ENCODE results near the gene PTPRE.

PTPRE gene

DNA sequence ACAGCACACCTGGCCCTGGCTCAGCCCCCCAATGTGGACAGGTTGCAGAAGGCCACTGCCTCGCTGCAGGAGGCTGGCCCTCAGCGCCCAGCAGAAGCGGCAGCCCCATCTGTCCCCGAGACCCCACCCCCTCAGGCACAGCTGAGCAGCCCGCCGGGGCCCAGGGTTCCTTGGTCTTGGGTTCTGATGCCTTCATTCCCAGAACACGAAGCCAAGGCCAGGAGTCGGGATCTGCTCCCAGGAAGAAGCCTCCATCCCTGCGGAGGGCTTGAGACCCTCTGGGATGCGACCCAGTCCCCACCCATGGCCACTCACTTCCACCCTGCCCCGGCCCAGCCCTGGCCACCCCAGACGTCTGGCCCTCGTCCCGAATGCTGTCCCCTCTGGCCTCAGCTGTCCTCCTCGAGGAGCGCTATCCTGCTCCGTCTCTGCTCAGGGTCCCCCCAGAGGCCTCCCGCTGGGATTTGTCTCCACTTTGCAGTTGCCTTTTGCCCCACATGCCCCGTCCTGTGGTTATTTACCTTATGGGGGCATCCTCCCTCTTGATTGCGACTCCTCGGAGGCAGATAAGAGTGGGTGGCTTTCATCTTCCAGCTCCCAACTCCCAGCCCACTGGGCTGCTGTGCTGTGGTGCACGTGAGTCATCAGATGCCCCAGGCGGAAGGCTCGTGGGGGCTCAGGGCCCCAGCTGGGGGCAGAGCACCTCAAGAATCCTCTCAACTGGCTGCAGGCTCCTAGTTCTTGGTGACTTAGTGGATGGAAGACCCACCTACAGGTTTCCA is 121.8 kb downstream of the PTPRE start:
- Histone ChIP-seq H3K9me3 (replicated peaks; ENCODE audit: low read length) (no peaks in the 10 kb centered on the region), H3K4me3 (ENCODE audit: low read length) (no peak overlapping the region), H3K4me1 (ENCODE audit: control insufficient read depth, insufficient read depth, low read length) (peaks cover 12% of the 10 kb centered on the region), H3K9ac (ENCODE audit: low read depth, low read length) (no peak overlapping the region), H3K36me3 (ENCODE audit: insufficient read depth, low read length) (no peaks in the 10 kb centered on the region), H3K4me2 (ENCODE audit: low read length) (no peak overlapping the region), H3K27me3 (ENCODE audit: control insufficient read depth, insufficient read depth, low read length) (no peaks in the 10 kb centered on the region)

DNA sequence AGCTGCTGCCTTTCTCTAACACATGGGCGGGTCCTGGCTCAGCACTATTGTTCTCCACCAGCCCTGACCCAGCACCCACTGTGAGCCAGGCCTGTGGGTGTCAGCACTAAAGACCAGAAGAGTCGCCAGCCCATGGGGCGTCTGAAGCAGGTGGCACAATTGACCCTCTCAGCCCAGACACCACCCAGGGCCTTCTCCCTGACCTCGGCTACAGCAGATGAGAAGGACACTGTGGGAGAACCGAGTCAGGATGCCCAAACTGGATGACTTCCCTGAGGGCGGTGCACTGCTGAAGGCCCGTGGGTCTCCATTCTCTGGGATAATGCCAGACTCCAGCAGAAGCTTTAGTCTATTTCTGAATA is 122.4 kb downstream of the PTPRE start:
- no peak overlapping the region for H3K4me2 ChIP-seq (ENCODE audit: low read length)
- H3K36me3 ChIP-seq (ENCODE audit: insufficient read depth, low read length) = no peaks in the 10 kb centered on the region
- peaks cover 12% of the 10 kb centered on the region for H3K4me1 ChIP-seq (ENCODE audit: control insufficient read depth, insufficient read depth, low read length)
- H3K9ac ChIP-seq (ENCODE audit: low read depth, low read length) = no peak overlapping the region
- no peaks in the 10 kb centered on the region for H3K9me3 ChIP-seq (replicated peaks; ENCODE audit: low read length)
- no peak overlapping the region for H3K4me3 ChIP-seq (ENCODE audit: low read length)
- H3K27me3 ChIP-seq (ENCODE audit: control insufficient read depth, insufficient read depth, low read length) = no peaks in the 10 kb centered on the region

DNA sequence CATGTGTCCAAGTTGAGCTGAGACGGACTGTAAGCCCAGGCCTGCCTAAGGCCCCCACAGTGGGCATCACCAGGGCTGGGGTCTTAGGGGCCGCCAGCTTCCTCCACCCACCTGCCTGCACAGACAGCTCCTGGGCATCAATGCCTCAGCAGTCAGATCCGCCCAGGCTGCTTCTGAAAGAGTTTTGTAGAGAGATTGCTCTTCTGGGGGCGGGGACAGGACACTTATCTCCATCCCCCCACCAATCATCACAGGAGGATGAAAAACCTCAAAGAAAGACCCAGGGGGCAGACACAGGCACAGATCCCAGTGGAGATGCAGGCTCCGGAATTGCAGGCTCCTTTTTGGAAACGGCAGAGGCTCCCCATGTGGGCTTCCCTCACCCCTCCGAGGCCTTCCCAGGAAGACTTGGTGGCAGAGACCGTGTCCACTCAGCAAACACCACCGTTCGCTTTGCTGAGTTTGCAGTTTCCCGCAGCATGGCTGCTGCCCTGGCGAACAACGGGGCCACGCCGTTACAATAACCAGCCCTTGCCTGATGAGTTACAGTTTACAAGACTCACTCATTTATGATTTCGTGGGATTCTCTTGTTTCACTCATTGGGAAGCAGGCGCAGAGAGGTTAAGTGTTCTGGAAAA is 122.9 kb downstream of the PTPRE start:
- Histone ChIP-seq H3K9ac (ENCODE audit: low read depth, low read length) (no peak overlapping the region), H3K27me3 (ENCODE audit: control insufficient read depth, insufficient read depth, low read length) (no peaks in the 10 kb centered on the region), H3K4me3 (ENCODE audit: low read length) (no peak overlapping the region), H3K9me3 (replicated peaks; ENCODE audit: low read length) (no peaks in the 10 kb centered on the region), H3K4me1 (ENCODE audit: control insufficient read depth, insufficient read depth, low read length) (peaks cover 12% of the 10 kb centered on the region), H3K4me2 (ENCODE audit: low read length) (no peak overlapping the region), H3K36me3 (ENCODE audit: insufficient read depth, low read length) (no peaks in the 10 kb centered on the region)

DNA sequence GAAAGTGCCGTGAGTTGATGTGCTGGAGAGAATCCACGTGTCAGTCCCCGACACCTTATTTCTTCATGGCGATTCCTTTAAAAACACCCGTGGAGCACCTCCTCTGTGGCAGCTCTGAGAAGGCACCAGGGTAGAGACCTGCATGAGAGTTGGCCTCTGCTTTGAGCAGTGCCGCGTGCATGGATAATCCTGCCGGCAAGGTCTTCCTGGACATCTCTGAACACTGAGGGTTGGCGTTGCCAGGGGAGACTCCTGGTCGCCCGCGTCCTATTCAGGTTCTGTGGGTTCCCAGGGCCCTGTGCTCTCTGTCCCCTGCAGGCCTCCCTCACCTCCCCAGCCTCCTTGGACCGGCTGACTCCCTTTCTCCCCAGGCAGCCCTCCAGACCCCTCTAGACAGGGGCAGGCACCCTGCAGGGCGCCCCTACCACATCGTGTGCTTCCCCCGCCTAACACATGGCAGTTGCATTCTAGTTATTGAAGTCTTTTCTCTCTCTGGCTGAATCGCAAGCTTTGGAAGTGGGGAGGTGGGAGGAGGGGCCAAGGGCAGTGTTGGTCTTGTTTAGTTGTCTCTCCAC is 123.7 kb downstream of the PTPRE start:
- H3K27me3 ChIP-seq (ENCODE audit: control insufficient read depth, insufficient read depth, low read length) = no peaks in the 10 kb centered on the region

DNA sequence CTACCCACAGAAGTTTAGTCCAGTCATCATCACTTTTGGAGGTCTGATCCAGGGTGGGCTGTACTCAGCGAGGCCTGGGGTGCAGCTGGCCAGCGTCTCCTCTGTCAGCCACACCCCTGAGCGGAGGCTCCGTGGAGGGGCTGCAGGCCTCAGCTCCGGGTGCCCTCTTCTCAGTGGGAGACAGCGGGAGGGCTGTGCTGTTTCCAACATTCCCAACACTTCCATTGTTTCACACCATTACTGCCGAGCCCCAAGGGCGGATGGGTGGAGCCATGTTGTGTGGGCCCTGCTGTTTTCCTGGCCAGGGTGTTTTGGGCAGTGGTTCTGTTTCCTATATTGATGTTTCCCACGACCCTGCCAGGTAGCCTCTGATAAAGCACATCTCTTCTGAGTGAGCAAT is 124.3 kb downstream of the PTPRE start:
- no peaks in the 10 kb centered on the region for H3K9me3 ChIP-seq (replicated peaks; ENCODE audit: low read length)
- H3K9ac ChIP-seq (ENCODE audit: low read depth, low read length) = no peak overlapping the region
- H3K27me3 ChIP-seq (ENCODE audit: control insufficient read depth, insufficient read depth, low read length) = no peaks in the 10 kb centered on the region
- H3K4me3 ChIP-seq (ENCODE audit: low read length) = no peak overlapping the region
- H3K4me1 ChIP-seq (ENCODE audit: control insufficient read depth, insufficient read depth, low read length) = peaks cover 12% of the 10 kb centered on the region
- H3K4me2 ChIP-seq (ENCODE audit: low read length) = no peak overlapping the region
- H3K36me3 ChIP-seq (ENCODE audit: insufficient read depth, low read length) = no peaks in the 10 kb centered on the region

More for the DNA sequence above, 123.7 kb downstream of the PTPRE start:
- peaks cover 12% of the 10 kb centered on the region for H3K4me1 ChIP-seq (ENCODE audit: control insufficient read depth, insufficient read depth, low read length)
- H3K4me2 ChIP-seq (ENCODE audit: low read length) = no peak overlapping the region
- no peaks in the 10 kb centered on the region for H3K9me3 ChIP-seq (replicated peaks; ENCODE audit: low read length)
- H3K36me3 ChIP-seq (ENCODE audit: insufficient read depth, low read length) = no peaks in the 10 kb centered on the region
- no peak overlapping the region for H3K4me3 ChIP-seq (ENCODE audit: low read length)
- H3K9ac ChIP-seq (ENCODE audit: low read depth, low read length) = no peak overlapping the region

DNA sequence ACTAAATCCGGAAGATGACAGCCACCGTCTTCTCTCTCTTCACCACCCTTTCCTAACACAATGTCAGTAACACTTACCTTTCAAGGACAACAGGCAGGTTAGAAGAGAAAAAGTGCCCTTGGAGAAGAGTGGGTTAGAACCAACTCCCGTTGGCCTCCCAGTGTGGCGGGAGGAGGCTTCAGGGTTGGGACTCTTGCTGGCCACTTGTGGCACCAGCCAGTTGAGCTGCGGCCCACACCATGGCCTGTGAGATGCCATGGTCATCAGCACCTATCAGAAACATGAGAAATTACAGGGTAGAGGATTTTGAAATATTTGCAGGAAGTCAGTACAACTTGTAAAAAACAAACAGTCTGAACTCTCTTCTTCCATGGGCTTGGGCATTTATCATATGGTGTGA is 125.6 kb downstream of the PTPRE start:
- Histone ChIP-seq H3K9ac (ENCODE audit: low read depth, low read length) (no peak overlapping the region), H3K9me3 (replicated peaks; ENCODE audit: low read length) (no peaks in the 10 kb centered on the region), H3K4me3 (ENCODE audit: low read length) (no peak overlapping the region), H3K4me1 (ENCODE audit: control insufficient read depth, insufficient read depth, low read length) (peaks cover 15% of the 10 kb centered on the region), H3K36me3 (ENCODE audit: insufficient read depth, low read length) (no peaks in the 10 kb centered on the region), H3K4me2 (ENCODE audit: low read length) (no peak overlapping the region), H3K27me3 (ENCODE audit: control insufficient read depth, insufficient read depth, low read length) (no peaks in the 10 kb centered on the region)

DNA sequence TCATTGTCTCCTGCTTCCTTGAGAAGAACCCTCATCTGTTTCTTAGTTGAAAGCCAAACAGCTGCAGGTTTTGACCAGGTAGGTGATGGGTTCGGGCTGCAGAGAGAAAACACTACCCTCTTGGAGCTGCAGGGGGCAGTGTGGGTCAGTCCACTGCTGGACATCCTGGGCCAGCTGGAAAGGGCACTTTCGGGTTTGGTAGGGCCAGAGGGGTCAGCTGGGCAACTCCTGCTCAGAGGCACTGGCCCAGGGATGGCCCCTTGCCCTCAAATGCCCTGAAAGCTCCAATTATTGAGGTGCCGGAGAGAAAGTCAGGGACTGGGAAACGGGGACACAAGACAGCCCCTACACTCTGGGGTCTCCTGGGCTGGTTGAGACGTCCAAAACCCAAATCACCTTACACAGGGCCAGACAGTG is 128.7 kb downstream of the PTPRE start:
- Histone ChIP-seq H3K9me3 (replicated peaks; ENCODE audit: low read length) (no peaks in the 10 kb centered on the region), H3K36me3 (ENCODE audit: insufficient read depth, low read length) (no peaks in the 10 kb centered on the region), H3K9ac (ENCODE audit: low read depth, low read length) (no peak overlapping the region), H3K4me2 (ENCODE audit: low read length) (no peak overlapping the region), H3K27me3 (ENCODE audit: control insufficient read depth, insufficient read depth, low read length) (no peaks in the 10 kb centered on the region), H3K4me3 (ENCODE audit: low read length) (no peak overlapping the region), H3K4me1 (ENCODE audit: control insufficient read depth, insufficient read depth, low read length) (peaks cover 10% of the 10 kb centered on the region)

DNA sequence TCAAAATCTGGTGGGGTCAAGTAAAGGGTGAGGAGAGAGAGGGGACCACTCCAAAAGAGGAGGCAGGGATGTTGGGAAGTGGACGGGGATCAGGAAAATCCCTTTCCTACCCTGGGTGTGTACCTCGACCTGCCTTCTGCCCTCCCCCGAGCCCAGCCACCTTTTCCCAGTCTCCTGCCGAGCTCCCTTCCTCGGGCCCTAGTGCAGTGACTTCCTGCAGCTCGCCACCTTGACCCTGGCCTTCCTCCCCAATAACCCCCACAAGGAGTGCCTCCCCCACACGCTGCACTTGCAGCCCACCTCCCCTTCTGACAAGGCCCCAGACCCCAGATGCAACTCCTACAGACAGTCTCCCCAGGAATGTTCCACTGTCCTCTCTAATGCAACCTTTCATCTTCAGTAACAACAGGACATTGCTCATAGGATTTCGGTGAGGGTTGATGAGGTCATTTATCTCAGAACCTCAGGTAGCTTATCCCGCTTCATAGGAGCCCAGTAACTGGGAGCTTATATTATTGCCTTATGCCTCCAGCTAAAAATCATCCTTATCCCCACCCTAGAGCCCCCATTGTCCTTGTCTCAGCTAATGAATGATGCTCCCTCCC is 129.2 kb downstream of the PTPRE start:
- Histone ChIP-seq H3K4me1 (ENCODE audit: control insufficient read depth, insufficient read depth, low read length) (peaks cover 10% of the 10 kb centered on the region), H3K4me2 (ENCODE audit: low read length) (no peak overlapping the region), H3K4me3 (ENCODE audit: low read length) (no peak overlapping the region), H3K9me3 (replicated peaks; ENCODE audit: low read length) (no peaks in the 10 kb centered on the region), H3K36me3 (ENCODE audit: insufficient read depth, low read length) (no peaks in the 10 kb centered on the region), H3K27me3 (ENCODE audit: control insufficient read depth, insufficient read depth, low read length) (no peaks in the 10 kb centered on the region), H3K9ac (ENCODE audit: low read depth, low read length) (no peak overlapping the region)

DNA sequence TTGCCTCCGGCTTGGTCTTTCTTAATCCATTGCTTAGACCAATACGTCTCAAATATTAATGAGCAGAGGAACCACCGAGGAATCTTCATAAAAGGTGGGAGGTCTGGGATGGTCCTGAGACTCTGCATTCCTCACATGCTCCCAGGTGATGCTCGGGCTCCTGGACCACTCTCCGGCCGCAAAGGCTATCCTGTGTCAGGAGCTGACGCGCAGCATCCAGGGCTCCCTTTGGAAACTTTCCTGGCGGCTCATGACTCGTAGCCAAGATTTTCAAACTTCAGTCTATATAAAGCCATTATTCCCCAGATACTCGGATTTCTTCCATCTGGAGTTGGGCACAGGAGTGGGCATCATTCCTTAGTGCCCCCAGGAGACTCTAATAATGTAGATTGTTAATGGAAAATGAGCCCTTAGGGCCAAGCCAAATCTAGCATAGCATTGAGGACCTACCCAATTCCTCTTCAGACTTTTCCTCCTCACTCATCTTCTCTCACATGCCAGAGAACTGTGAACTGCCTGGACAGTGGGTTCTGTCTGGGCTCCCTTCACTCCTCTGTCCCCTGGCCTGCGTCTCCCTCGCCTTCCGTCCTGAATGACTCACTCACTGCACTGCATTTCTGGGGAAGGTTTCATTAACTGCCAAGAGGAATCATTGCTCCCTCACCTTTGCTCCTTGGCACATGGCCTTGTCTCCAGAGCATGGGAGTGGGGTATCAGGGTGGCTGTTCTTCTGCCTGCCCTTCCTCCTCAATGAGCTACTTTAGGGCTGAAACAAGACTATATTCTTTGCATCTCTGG is 130.0 kb downstream of the PTPRE start:
- Histone ChIP-seq H3K4me2 (ENCODE audit: low read length) (peak overlapping the region; percentile 31), H3K4me1 (ENCODE audit: control insufficient read depth, insufficient read depth, low read length) (peaks cover 10% of the 10 kb centered on the region), H3K36me3 (ENCODE audit: insufficient read depth, low read length) (no peaks in the 10 kb centered on the region), H3K4me3 (ENCODE audit: low read length) (no peak overlapping the region), H3K27me3 (ENCODE audit: control insufficient read depth, insufficient read depth, low read length) (no peaks in the 10 kb centered on the region), H3K9ac (ENCODE audit: low read depth, low read length) (no peak overlapping the region), H3K9me3 (replicated peaks; ENCODE audit: low read length) (no peaks in the 10 kb centered on the region)

DNA sequence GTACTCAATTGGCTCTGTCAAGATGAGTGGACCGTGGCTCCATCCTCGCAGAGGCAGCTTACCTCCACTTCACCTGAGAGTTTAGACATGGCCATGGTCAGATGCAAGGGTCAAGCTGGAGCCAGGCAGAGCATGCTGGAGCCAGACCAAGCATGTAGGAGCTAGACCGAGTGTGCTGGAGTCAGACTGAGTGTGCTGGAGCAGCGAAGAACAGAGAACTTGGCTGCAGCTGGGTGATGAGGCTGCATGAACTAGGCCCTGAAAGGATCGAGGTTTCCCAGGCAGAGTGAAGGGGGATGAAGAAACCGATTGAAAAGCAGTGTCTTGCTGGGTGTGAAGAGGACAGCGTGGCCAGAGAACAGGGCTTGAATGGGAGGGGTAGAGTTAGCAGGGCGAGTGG is 133.2 kb downstream of the PTPRE start:
- no peak overlapping the region for H3K4me3 ChIP-seq (ENCODE audit: low read length)
- no peak overlapping the region for H3K4me2 ChIP-seq (ENCODE audit: low read length)
- H3K27me3 ChIP-seq (ENCODE audit: control insufficient read depth, insufficient read depth, low read length) = no peaks in the 10 kb centered on the region
- H3K36me3 ChIP-seq (ENCODE audit: insufficient read depth, low read length) = no peaks in the 10 kb centered on the region
- H3K9ac ChIP-seq (ENCODE audit: low read depth, low read length) = no peak overlapping the region
- H3K4me1 ChIP-seq (ENCODE audit: control insufficient read depth, insufficient read depth, low read length) = peaks cover 10% of the 10 kb centered on the region
- no peaks in the 10 kb centered on the region for H3K9me3 ChIP-seq (replicated peaks; ENCODE audit: low read length)

DNA sequence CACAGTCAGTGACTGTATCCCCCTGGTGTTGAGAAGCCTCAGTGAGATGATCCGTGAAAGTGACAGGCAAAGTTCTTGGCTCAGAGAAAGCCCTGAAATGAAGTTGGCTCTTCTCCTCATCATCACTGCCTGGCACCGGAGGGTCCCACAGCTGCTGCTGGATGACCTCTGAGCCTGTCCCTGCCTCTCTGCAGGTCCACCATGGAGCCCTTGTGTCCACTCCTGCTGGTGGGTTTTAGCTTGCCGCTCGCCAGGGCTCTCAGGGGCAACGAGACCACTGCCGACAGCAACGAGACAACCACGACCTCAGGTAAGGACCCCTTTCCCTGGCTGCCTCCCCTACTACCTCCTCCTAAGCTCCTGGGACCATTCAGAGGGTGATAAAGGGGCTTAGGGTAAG is 133.8 kb downstream of the PTPRE start:
- Histone ChIP-seq H3K4me2 (ENCODE audit: low read length) (no peak overlapping the region), H3K9me3 (replicated peaks; ENCODE audit: low read length) (no peaks in the 10 kb centered on the region), H3K9ac (ENCODE audit: low read depth, low read length) (no peak overlapping the region), H3K36me3 (ENCODE audit: insufficient read depth, low read length) (no peaks in the 10 kb centered on the region), H3K4me3 (ENCODE audit: low read length) (no peak overlapping the region), H3K27me3 (ENCODE audit: control insufficient read depth, insufficient read depth, low read length) (no peaks in the 10 kb centered on the region), H3K4me1 (ENCODE audit: control insufficient read depth, insufficient read depth, low read length) (peaks cover 10% of the 10 kb centered on the region)

All from skeletal muscle satellite cell (primary cell).